Naive B cell (primary cell): ENCODE data around the gene SYNPO2. TPM values are rescaled to one million over a fixed set of nuclear protein-coding genes. Genes with fewer than 3 reads are reported as not detected.
"Not testable (repeated sequence)": the region's sequence is repeated elsewhere in the genome, so short reads cannot be mapped to it uniquely, and the experiment has no call there.

Experiments used
- ATAC-seq, 2 donors: fragments of 150-1000 bp; cut with Tn5 transposase; 2 replicates each; pipeline ENCODE4 v1.10.0; 2021; ENCODE audit warnings: low read depth in 2 of 2, mild to moderate bottlenecking in 2 of 2, moderate library complexity in 2 of 2
- DNase-seq: peaks from one replicate; pipeline ENCODE4 v3.0.0; 2022
- H3K27ac Mint-ChIP-seq, 6 donors: one replicate each; pipeline ENCODE4 v1.8.0; 2020 to 2022; ENCODE audit warnings: mild to moderate bottlenecking in 6 of 6, mixed read lengths in 6 of 6, moderate library complexity in 5 of 6, inconsistent platforms in 2 of 6
- H3K27me3 Mint-ChIP-seq, 3 donors: one replicate each; pipeline ENCODE4 v1.8.0; 2021 to 2022; ENCODE audit warnings: mixed read lengths in 3 of 3, mild to moderate bottlenecking in 1 of 3
- H3K36me3 Mint-ChIP-seq, 2 donors: one replicate each; pipeline ENCODE4 v1.8.0; 2020 to 2022; ENCODE audit warnings: mixed read lengths in 2 of 2, inconsistent platforms in 1 of 2, mild to moderate bottlenecking in 1 of 2
- H3K4me1 Mint-ChIP-seq, 3 donors: one replicate each; pipeline ENCODE4 v1.8.0; 2020 to 2022; ENCODE audit warnings: mixed read lengths in 3 of 3, inconsistent platforms in 1 of 3, mild to moderate bottlenecking in 1 of 3, moderate library complexity in 1 of 3
- H3K4me3 Mint-ChIP-seq, 8 donors: one replicate each; pipeline ENCODE4 v1.8.0; 2020 to 2022; ENCODE audit warnings: mild to moderate bottlenecking in 8 of 8, mixed read lengths in 8 of 8, moderate library complexity in 8 of 8, inconsistent platforms in 2 of 8
- H3K9me3 Mint-ChIP-seq, 7 donors: one replicate each; pipeline ENCODE4 v1.8.0; 2020 to 2022; ENCODE audit warnings: mixed read lengths in 7 of 7, mild to moderate bottlenecking in 5 of 7, inconsistent platforms in 2 of 7, moderate library complexity in 1 of 7
- polyA plus RNA-seq, 6 donors: library from polyadenylated mRNA; unstranded; fragments of 300-500 nt; fragmentation: Illumina TruSeq; gene quantifications; one replicate each; pipeline ENCODE4 v1.2.3, GENCODE V29; 2021; ENCODE audit warnings: low read depth in 6 of 6

The SYNPO2 gene
- polyA plus RNA-seq, 6 donors from 2014 or later: 0.05 to 0.24 (median 0.12) TPM; not detected in 2

DNA sequence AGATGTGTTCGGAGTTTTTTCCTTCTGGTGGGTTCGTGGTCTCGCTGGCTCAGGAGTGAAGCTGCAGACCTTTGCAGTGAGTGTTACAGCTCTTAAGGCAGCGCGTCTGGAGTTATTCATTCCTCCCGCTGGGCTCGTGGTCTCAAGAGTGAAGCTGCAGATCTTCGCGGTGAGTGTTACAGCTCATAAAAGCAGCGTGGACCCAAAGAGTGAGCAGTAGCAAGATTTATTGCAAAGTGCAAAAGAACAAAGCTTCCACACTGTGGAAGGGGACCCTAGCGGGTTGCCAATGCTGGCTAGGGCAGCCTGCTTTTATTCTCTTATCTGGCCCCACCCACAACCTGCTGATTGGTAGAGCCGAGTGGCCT, 87.5 kb downstream of the SYNPO2 start:
- not testable (repeated sequence) for H3K36me3 Mint-ChIP-seq, H3K27ac Mint-ChIP-seq, H3K27me3 Mint-ChIP-seq, DNase-seq, H3K4me3 Mint-ChIP-seq, H3K9me3 Mint-ChIP-seq, H3K4me1 Mint-ChIP-seq, ATAC-seq

DNA sequence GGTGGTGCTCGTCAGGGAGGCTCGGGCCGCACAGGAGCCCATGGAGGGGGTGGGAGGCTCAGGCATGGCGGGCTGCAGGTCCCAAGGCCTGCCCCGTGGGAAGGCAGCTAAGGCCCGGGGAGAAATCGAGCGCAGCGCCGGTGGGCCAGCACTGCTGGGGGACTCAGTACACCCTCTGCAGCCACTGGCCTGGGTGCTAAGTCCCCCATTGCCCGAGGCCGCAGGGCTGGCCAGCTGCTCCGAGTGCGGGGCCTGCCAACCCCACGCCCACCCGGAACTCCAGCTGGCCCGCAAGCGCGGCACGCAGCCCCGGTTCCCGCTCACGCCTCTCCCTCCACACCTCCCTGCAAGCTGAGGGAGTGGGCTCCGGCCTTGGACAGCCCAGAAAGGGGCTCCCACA, 88.4 kb downstream of the SYNPO2 start:
- not testable (repeated sequence) for DNase-seq, H3K4me3 Mint-ChIP-seq, ATAC-seq, H3K9me3 Mint-ChIP-seq, H3K4me1 Mint-ChIP-seq, H3K27ac Mint-ChIP-seq, H3K36me3 Mint-ChIP-seq, H3K27me3 Mint-ChIP-seq

DNA sequence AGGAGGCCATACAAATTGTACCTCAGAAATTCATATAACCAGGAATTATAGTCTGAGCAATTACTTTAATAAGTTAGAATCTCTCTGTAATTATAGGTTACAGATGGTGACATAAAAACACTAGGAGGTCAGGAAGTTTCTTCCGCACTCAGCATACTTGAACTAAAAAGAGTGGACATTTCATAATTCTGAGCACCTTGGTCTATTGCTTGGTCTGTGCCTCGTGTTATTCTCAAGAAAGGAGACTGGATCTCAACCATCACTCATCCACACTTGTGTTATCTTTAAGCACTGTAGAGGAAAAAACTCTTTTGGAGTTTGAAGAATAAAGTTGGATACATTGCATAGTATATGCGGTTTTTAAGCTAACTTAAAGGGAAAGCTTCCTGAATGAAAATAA, 91.1 kb downstream of the SYNPO2 start:
- ATAC-seq (no peak), DNase-seq (no peak)
- Mint-ChIP-seq H3K27me3 (peaks cover 0 to 13% (median 11%) of the 10 kb centered on the region in 3 donors), H3K4me3 (no peak overlapping the region), H3K4me1 (no peaks in the 10 kb centered on the region), H3K9me3 (no peaks in the 10 kb centered on the region), H3K36me3 (no peaks in the 10 kb centered on the region), H3K27ac (no peak overlapping the region)

GRCh38 chr4:118981171-118981838, 92.7 kb downstream of the SYNPO2 start:
- no peaks in the 10 kb centered on the region for H3K4me1 Mint-ChIP-seq
- H3K9me3 Mint-ChIP-seq: no peaks in the 10 kb centered on the region
- no peaks in the 10 kb centered on the region for H3K36me3 Mint-ChIP-seq
- no peak overlapping the region for H3K27ac Mint-ChIP-seq
- H3K4me3 Mint-ChIP-seq: no peak overlapping the region
- peaks cover 0 to 13% (median 11%) of the 10 kb centered on the region in 3 donors for H3K27me3 Mint-ChIP-seq
- DNase-seq: no peak
- no peak for ATAC-seq

GRCh38 chr4:118981839-118982381, 93.3 kb downstream of the SYNPO2 start:
- H3K9me3 Mint-ChIP-seq: no peaks in the 10 kb centered on the region
- DNase-seq (peak; percentile 28), ATAC-seq (peak; percentile 49 to 52)
- H3K27ac Mint-ChIP-seq: no peak overlapping the region
- no peaks in the 10 kb centered on the region for H3K36me3 Mint-ChIP-seq
- peaks cover 0 to 13% (median 11%) of the 10 kb centered on the region in 3 donors for H3K27me3 Mint-ChIP-seq
- H3K4me3 Mint-ChIP-seq: no peak overlapping the region
- no peaks in the 10 kb centered on the region for H3K4me1 Mint-ChIP-seq

- peak overlapping the region in 1 of 6 donors; percentile 11 for H3K27ac Mint-ChIP-seq
Measured at GRCh38 chr4:118983293-118983692, 94.6 kb downstream of the SYNPO2 start.

GRCh38 chr4:118983831-118984230, 95.2 kb downstream of the SYNPO2 start:
- Mint-ChIP-seq H3K9me3 (no peaks in the 10 kb centered on the region), H3K4me1 (no peaks in the 10 kb centered on the region), H3K27ac (no peak overlapping the region), H3K36me3 (no peaks in the 10 kb centered on the region), H3K27me3 (peaks cover 0 to 13% (median 11%) of the 10 kb centered on the region in 3 donors), H3K4me3 (no peak overlapping the region)
- DNase-seq: no peak
- ATAC-seq: no peak

More at GRCh38 chr4:118983293-118983692, 94.6 kb downstream of the SYNPO2 start:
- H3K9me3 Mint-ChIP-seq: no peaks in the 10 kb centered on the region
- H3K27me3 Mint-ChIP-seq: peaks cover 0 to 13% (median 11%) of the 10 kb centered on the region in 3 donors
- no peak overlapping the region for H3K4me3 Mint-ChIP-seq
- ATAC-seq (no peak), DNase-seq (no peak)
- no peaks in the 10 kb centered on the region for H3K36me3 Mint-ChIP-seq
- H3K4me1 Mint-ChIP-seq: no peaks in the 10 kb centered on the region

- DNase-seq (no peak), ATAC-seq (no peak)
- Mint-ChIP-seq H3K27me3 (peaks cover 0 to 13% (median 11%) of the 10 kb centered on the region in 3 donors), H3K4me3 (no peak overlapping the region), H3K27ac (peak overlapping the region in 1 of 6 donors; percentile 27), H3K4me1 (no peaks in the 10 kb centered on the region), H3K9me3 (no peaks in the 10 kb centered on the region), H3K36me3 (no peaks in the 10 kb centered on the region)
Measured at GRCh38 chr4:118985170-118986000, 96.7 kb downstream of the SYNPO2 start.

DNA sequence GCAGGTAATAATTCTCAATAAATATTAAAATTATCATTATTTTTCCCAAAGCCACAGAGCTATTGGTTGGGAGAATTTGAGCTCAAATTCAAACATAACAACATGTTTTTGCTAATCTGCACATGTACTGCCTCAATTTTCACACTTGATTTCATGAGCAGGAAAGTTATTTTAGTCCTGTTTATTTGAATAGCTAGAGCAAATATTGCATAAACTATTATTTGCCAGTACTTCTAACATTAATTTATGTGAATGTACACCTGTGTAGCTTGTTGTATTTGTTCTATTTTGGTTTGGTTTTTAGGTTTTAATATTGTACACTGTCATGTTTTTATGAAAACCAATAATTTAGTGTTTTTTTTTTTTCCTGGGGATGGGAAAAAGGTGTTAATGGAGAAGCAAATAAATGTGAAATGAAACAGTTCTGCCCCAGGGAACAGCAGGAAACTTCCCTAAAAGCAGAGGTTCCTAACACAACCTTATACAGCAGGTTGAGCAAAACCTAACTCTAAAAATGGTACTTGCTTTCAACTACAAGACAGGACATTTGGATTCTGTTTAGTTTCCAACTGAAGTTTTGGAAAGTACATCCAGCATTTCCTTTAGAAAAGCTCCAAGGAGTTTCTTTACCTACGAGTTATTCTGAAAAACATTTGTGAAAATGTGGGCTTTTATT, 99.4 kb downstream of the SYNPO2 start:
- peaks cover 0 to 9% (median 8%) of the 10 kb centered on the region in 3 donors for H3K27me3 Mint-ChIP-seq
- no peak overlapping the region for H3K4me3 Mint-ChIP-seq
- H3K9me3 Mint-ChIP-seq: no peaks in the 10 kb centered on the region
- DNase-seq: no peak
- no peak for ATAC-seq
- peaks cover 8 to 10% (median 8%) of the 10 kb centered on the region in 3 donors for H3K4me1 Mint-ChIP-seq
- no peaks in the 10 kb centered on the region for H3K36me3 Mint-ChIP-seq
- H3K27ac Mint-ChIP-seq: no peak overlapping the region

GRCh38 chr4:118988635-118988972, 100.0 kb downstream of the SYNPO2 start:
- Mint-ChIP-seq H3K9me3 (no peaks in the 10 kb centered on the region), H3K27ac (no peak overlapping the region), H3K4me1 (peaks cover 8 to 10% (median 8%) of the 10 kb centered on the region in 3 donors), H3K36me3 (no peaks in the 10 kb centered on the region), H3K27me3 (peaks cover 0 to 4% (median 3%) of the 10 kb centered on the region in 3 donors), H3K4me3 (no peak overlapping the region)
- DNase-seq (no peak), ATAC-seq (no peak)

- no peak overlapping the region for H3K4me3 Mint-ChIP-seq
- no peaks in the 10 kb centered on the region for H3K9me3 Mint-ChIP-seq
- no peaks in the 10 kb centered on the region for H3K27me3 Mint-ChIP-seq
- peaks cover 8 to 10% (median 8%) of the 10 kb centered on the region in 3 donors for H3K4me1 Mint-ChIP-seq
- no peaks in the 10 kb centered on the region for H3K36me3 Mint-ChIP-seq
- ATAC-seq (no peak), DNase-seq (no peak)
- no peak overlapping the region for H3K27ac Mint-ChIP-seq
Measured at GRCh38 chr4:118989098-118990080, 100.7 kb downstream of the SYNPO2 start.

DNA sequence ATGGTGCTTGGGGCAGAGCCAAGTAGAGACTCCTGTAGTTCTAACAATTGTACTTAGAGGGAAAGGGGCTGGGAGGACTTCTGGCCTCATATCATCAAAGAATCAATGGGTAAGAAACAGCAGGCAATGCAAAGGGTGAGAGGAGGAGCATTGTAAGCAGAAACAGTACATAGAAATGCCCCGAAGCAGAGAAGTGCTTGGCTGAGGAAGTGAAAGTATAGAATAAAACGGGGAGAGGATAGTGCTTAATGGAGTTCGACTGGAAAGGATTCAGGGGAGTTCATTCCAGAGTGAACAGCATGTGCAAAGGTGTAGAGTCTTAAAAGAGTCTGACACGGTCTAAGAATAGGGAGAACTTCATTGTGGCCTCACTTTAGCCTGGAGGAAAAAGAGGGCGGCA, 103.0 kb downstream of the SYNPO2 start:
- peak; percentile 54 for ATAC-seq
- peaks cover 0 to 12% (median 5%) of the 10 kb centered on the region in 3 donors for H3K27me3 Mint-ChIP-seq
- peak overlapping the region in 2 of 8 donors; percentile 6 to 69 for H3K4me3 Mint-ChIP-seq
- peak overlapping the region in 2 of 6 donors; percentile 3 to 5 for H3K27ac Mint-ChIP-seq
- DNase-seq: no peak
- no peaks in the 10 kb centered on the region for H3K36me3 Mint-ChIP-seq
- peaks cover 8 to 10% (median 8%) of the 10 kb centered on the region in 3 donors for H3K4me1 Mint-ChIP-seq
- H3K9me3 Mint-ChIP-seq: no peaks in the 10 kb centered on the region
